GM18951 (cell line): Measurements from ENCODE around the gene PARD3.
"Not testable (repeated sequence)": the region's sequence is repeated elsewhere in the genome, so short reads cannot be mapped to it uniquely, and the experiment has no call there.

Experiments
- POLR2A ChIP-seq: IDR thresholded peaks from 4 replicates; pipeline ENCODE4 v1.6.1; 2011; ENCODE audit warnings: mild to moderate bottlenecking; ENCODE audit not compliant: insufficient read length, insufficient read depth; ENCODE audit errors: extremely low read depth
- in situ Hi-C: fragments of 300-500 bp; cut with MboI; formaldehyde crosslinking; loops from one replicate; pipeline ENCODE4 v1.12.0; 2022; ENCODE audit warnings: low sequenced_read_pairs, mixed read lengths, inconsistent platforms; ENCODE audit not compliant: unreplicated experiment

The PARD3 gene

DNA sequence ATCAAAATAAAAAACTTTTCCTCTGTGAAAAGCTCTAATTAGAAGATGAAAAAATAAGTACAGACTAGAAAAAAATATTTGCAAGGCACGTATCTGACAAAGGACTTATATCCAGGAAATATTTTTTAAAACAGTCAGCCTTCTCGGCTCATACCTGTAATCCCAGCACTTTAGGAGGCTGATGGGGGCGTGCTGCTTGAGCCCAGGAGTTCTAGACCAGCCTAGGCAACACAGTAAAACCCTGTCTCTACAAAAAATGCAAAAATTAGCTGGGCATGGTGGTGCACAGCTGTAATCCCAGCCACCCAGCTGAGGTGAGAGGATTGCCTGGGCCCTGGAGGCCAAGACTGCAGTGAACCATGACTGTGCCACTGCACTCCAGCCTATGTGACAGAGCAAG lies 542.8 kb downstream of the PARD3 start:
- in situ Hi-C loops = no loop called here
- TF ChIP-seq POLR2A = no peak

GRCh38 chr10:34268410-34268809 lies 546.7 kb downstream of the PARD3 start:
- in situ Hi-C loops = not testable (repeated sequence)

GRCh38 chr10:34262985-34263384 lies 552.1 kb downstream of the PARD3 start:
- no peak for TF ChIP-seq POLR2A
- in situ Hi-C loops = no loop called here

- in situ Hi-C loops = no loop called here
- TF ChIP-seq POLR2A = no peak
Measured at GRCh38 chr10:34260904-34261303, 554.2 kb downstream of the PARD3 start.

GRCh38 chr10:34256216-34256615 lies 558.9 kb downstream of the PARD3 start:
- in situ Hi-C loops = no loop called here
- no peak for TF ChIP-seq POLR2A

- in situ Hi-C loops = no loop called here
Measured at GRCh38 chr10:34255035-34255434, 560.1 kb downstream of the PARD3 start.

GRCh38 chr10:34254596-34254995 lies 560.5 kb downstream of the PARD3 start:
- TF ChIP-seq POLR2A = no peak
- in situ Hi-C loops = no loop called here

More at GRCh38 chr10:34255035-34255434, 560.1 kb downstream of the PARD3 start:
- TF ChIP-seq POLR2A = no peak

- no peak for TF ChIP-seq POLR2A
Measured at GRCh38 chr10:34252111-34252510, 563.0 kb downstream of the PARD3 start.

GRCh38 chr10:34251177-34251576 lies 563.9 kb downstream of the PARD3 start:
- in situ Hi-C loops = no loop called here
- TF ChIP-seq POLR2A = no peak

More at GRCh38 chr10:34252111-34252510, 563.0 kb downstream of the PARD3 start:
- in situ Hi-C loops = no loop called here

DNA sequence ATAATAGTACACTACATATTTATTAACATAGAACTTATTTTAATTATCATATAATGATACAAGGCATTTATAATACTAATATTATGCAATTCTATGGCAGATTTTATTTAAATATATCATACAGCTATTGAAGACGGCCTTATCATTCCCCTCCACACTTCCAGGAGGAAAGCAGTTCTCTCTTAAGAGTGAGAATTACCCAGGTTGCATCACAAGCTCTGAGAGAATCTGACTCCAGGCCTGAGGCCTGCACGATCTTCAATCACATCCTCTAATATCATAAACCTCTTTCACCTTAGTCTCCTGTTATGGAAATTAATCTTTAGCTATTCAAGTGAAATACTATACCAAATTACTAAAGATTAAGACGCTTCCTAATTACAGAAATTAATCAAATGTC lies 564.4 kb downstream of the PARD3 start:
- no peak for TF ChIP-seq POLR2A
- in situ Hi-C loops = no loop called here

GRCh38 chr10:34249634-34250033 lies 565.5 kb downstream of the PARD3 start:
- TF ChIP-seq POLR2A = no peak
- in situ Hi-C loops = no loop called here

DNA sequence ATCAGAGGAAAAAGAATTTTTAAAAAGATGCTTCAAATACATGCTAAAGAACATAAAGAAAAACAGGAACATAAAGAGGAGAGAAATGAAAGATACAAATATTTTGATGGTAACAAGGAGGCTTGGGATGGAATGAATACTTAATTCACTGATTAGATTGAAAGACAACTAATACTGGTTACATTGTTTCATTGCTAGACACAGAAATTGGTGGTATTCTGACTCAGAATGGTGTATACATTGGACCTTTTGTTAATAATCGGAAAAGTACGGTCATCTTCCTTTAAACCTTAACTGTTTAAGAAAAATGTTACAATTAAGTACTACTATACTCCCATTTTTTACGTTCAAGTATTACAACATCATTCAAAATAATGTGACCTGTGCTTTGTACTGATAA lies 567.5 kb downstream of the PARD3 start:
- TF ChIP-seq POLR2A = no peak
- in situ Hi-C loops = no loop called here

DNA sequence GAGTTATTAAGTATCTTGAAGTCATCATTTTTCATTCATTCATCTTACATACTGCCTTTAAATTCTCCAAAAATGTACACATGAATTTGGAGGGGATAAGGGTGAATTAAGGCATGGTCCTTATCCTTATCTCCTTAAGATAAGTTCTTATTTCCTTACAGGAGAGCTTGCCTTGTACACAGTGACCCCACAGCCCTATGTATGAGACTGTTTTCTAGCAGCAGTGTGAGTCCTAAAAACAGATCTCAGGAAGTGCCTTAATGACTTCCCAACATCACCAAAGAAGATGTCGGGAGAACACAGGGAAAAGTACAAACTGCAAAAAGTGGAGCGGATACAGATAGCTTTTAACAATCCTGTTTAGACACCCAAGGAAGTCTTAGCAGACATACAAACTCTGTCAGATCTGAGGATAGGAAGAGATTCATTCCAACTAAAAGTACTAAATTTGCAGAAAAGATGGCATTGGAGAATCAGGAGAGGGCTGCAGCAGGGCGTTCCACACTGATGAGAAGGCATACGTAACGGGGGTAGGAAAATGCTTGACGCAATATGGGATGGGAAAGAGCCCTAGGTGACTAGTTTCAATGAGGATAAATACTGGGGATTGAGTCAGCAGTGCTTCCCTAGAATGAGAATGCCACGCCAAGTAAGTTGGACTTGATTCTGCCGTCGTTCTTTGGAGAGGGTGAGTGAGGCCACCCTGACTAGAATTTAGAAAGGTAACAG lies 570.2 kb downstream of the PARD3 start:
- in situ Hi-C loops = no loop called here
- no peak for TF ChIP-seq POLR2A

- no peak for TF ChIP-seq POLR2A
- in situ Hi-C loops = no loop called here
Measured at GRCh38 chr10:34241226-34242000, 573.7 kb downstream of the PARD3 start.
